ENCODE measurements around the gene E2F7.

E2F7 gene

GRCh38 chr12:77053259-77053658, 12.1 kb downstream of the E2F7 start:
- Histone ChIP-seq H3K36me3 (ENCODE audit: control insufficient read depth, insufficient read depth, low read length) (peaks cover 7% of the 10 kb centered on the region), H3K27me3 (replicated peaks; ENCODE audit: control insufficient read depth, insufficient read depth, low read length) (no peaks in the 10 kb centered on the region), H3K4me3 (replicated peaks; ENCODE audit: low read depth, low read length) (no peak overlapping the region)
- TF ChIP-seq, protein P1, sequence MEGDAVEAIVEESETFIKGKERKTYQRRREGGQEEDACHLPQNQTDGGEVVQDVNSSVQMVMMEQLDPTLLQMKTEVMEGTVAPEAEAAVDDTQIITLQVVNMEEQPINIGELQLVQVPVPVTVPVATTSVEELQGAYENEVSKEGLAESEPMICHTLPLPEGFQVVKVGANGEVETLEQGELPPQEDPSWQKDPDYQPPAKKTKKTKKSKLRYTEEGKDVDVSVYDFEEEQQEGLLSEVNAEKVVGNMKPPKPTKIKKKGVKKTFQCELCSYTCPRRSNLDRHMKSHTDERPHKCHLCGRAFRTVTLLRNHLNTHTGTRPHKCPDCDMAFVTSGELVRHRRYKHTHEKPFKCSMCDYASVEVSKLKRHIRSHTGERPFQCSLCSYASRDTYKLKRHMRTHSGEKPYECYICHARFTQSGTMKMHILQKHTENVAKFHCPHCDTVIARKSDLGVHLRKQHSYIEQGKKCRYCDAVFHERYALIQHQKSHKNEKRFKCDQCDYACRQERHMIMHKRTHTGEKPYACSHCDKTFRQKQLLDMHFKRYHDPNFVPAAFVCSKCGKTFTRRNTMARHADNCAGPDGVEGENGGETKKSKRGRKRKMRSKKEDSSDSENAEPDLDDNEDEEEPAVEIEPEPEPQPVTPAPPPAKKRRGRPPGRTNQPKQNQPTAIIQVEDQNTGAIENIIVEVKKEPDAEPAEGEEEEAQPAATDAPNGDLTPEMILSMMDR (IDR thresholded peaks at IDR 0.05; ENCODE audit: insufficient read depth, low read length, poor library complexity, severe bottlenecking): no peak
- DNase-seq (ENCODE audit: extremely low read depth, insufficient read length): no peak

DNA sequence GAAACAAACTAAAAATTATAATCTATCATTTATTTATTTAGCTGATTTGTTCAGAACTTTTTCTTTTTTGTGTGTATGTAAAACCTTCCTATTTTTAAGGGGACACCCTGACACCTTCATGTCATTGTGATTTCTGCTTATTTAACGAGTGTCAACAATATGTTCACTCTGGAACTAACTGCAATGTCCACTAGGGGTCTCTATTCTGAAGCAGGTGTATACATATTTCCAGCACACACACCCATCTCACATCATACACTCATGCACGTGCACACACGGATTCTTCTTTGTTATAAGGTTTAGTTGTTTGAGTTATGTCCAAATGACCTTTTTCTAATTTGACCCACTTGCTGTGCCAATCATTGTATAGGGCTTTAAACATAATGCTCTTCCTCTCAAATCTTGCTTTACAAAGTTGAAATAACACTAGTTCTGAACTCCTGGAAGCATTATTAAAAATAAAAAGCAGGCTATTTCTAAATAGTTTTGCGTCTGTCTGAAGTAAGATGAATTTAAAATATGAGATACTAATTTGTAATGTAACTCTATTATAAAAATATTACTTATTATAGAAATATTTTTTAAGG, 15.5 kb downstream of the E2F7 start:
- TF ChIP-seq, protein P1 (IDR thresholded peaks at IDR 0.05; ENCODE audit: insufficient read depth, low read length, poor library complexity, severe bottlenecking): peak; percentile 64
- no peak overlapping the region for H3K4me3 ChIP-seq (replicated peaks; ENCODE audit: low read depth, low read length)
- DNase-seq (ENCODE audit: extremely low read depth, insufficient read length): no peak
- H3K36me3 ChIP-seq (ENCODE audit: control insufficient read depth, insufficient read depth, low read length): peaks cover 17% of the 10 kb centered on the region
- no peaks in the 10 kb centered on the region for H3K27me3 ChIP-seq (replicated peaks; ENCODE audit: control insufficient read depth, insufficient read depth, low read length)

- Histone ChIP-seq H3K27me3 (replicated peaks; ENCODE audit: control insufficient read depth, insufficient read depth, low read length) (no peaks in the 10 kb centered on the region), H3K4me3 (replicated peaks; ENCODE audit: low read depth, low read length) (no peak overlapping the region), H3K36me3 (ENCODE audit: control insufficient read depth, insufficient read depth, low read length) (peaks cover 27% of the 10 kb centered on the region)
- TF ChIP-seq, protein P1 (IDR thresholded peaks at IDR 0.05; ENCODE audit: insufficient read depth, low read length, poor library complexity, severe bottlenecking): no peak
- no peak for DNase-seq (ENCODE audit: extremely low read depth, insufficient read length)
These were observed 17.8 kb downstream of the E2F7 start for GRCh38 chr12:77047341-77048109.

- Histone ChIP-seq H3K27me3 (replicated peaks; ENCODE audit: control insufficient read depth, insufficient read depth, low read length) (no peaks in the 10 kb centered on the region), H3K4me3 (replicated peaks; ENCODE audit: low read depth, low read length) (no peak overlapping the region), H3K36me3 (ENCODE audit: control insufficient read depth, insufficient read depth, low read length) (peaks cover 31% of the 10 kb centered on the region)
- DNase-seq (ENCODE audit: extremely low read depth, insufficient read length): no peak
- TF ChIP-seq, protein P1 (IDR thresholded peaks at IDR 0.05; ENCODE audit: insufficient read depth, low read length, poor library complexity, severe bottlenecking): no peak
These were observed 18.9 kb downstream of the E2F7 start for GRCh38 chr12:77046468-77046867.

DNA sequence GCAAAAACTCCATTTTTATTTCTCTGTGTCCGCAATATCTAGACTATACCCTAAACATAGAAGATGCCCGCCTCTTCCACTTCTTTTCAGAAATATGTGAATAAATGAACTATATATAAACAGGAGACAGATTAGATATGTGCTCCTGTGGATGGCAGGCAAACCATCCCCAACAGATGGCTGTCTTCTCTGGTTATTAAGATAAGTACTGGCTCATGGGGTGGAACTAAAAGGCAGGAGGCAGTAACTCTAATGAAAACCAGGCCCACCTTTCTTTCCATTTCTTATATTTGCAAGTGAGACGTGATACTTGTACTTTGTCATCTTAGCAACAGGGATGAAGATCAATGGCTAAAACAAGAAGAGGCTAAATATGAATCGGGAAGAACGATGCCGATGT, 20.2 kb downstream of the E2F7 start:
- TF ChIP-seq, protein P1 (IDR thresholded peaks at IDR 0.05; ENCODE audit: insufficient read depth, low read length, poor library complexity, severe bottlenecking): no peak
- Histone ChIP-seq H3K4me3 (replicated peaks; ENCODE audit: low read depth, low read length) (no peak overlapping the region), H3K27me3 (replicated peaks; ENCODE audit: control insufficient read depth, insufficient read depth, low read length) (no peaks in the 10 kb centered on the region), H3K36me3 (ENCODE audit: control insufficient read depth, insufficient read depth, low read length) (peaks cover 34% of the 10 kb centered on the region)
- no peak for DNase-seq (ENCODE audit: extremely low read depth, insufficient read length)

Data from GM06990 (cell line).